ENCODE measurements around the gene CDH4. TPM values are rescaled to one million over a fixed set of nuclear protein-coding genes. Genes with fewer than 3 reads are reported as not detected.

Gene CDH4
- total RNA-seq, 1 experiment from 2014 or later, result not detected

GRCh38 chr20:61663521-61664425 lies 411.7 kb downstream of the CDH4 start:
- H3K27me3 Mint-ChIP-seq (ENCODE audit: insufficient read depth, unreplicated experiment), result peaks cover 45% of the 10 kb centered on the region
- intact Hi-C loops (cut with micrococcal nuclease; ENCODE audit: unreplicated experiment), result no loop called here
- no peaks in the 10 kb centered on the region for H3K9me3 Mint-ChIP-seq (ENCODE audit: unreplicated experiment)
- no peak overlapping the region for H3K27ac Mint-ChIP-seq (ENCODE audit: unreplicated experiment)
- ChIA-PET CTCF (no interaction called here), POLR2A (no interaction called here)
- H3K27me3 ChIP-seq (replicated peaks; ENCODE audit: control insufficient read depth, insufficient read depth, low read length), result peaks cover 7% of the 10 kb centered on the region
- H3K36me3 ChIP-seq (ENCODE audit: control insufficient read depth, insufficient read depth, low read length), result no peaks in the 10 kb centered on the region
- TF ChIP-seq CTCF (IDR thresholded peaks at IDR 0.05; ENCODE audit: insufficient read depth in 1 of 2, low read depth in 1 of 2, low read length in 1 of 2, severe bottlenecking in 1 of 2, unreplicated experiment in 1 of 2), result no peak
- H3K4me3 Mint-ChIP-seq (ENCODE audit: unreplicated experiment), result no peak overlapping the region
- H3K4me1 Mint-ChIP-seq (ENCODE audit: low read depth, unreplicated experiment), result no peaks in the 10 kb centered on the region
- H3K4me1 ChIP-seq, result no peaks in the 10 kb centered on the region
- no peak for DNase-seq
- H3K36me3 Mint-ChIP-seq (ENCODE audit: insufficient read depth, unreplicated experiment), result no peaks in the 10 kb centered on the region
- H3K4me3 ChIP-seq (ENCODE audit: low read depth, low read length), result no peak overlapping the region
- BruUV-seq (replicated peaks), result no TSS peak
- H3K9me3 ChIP-seq, result no peaks in the 10 kb centered on the region

DNA sequence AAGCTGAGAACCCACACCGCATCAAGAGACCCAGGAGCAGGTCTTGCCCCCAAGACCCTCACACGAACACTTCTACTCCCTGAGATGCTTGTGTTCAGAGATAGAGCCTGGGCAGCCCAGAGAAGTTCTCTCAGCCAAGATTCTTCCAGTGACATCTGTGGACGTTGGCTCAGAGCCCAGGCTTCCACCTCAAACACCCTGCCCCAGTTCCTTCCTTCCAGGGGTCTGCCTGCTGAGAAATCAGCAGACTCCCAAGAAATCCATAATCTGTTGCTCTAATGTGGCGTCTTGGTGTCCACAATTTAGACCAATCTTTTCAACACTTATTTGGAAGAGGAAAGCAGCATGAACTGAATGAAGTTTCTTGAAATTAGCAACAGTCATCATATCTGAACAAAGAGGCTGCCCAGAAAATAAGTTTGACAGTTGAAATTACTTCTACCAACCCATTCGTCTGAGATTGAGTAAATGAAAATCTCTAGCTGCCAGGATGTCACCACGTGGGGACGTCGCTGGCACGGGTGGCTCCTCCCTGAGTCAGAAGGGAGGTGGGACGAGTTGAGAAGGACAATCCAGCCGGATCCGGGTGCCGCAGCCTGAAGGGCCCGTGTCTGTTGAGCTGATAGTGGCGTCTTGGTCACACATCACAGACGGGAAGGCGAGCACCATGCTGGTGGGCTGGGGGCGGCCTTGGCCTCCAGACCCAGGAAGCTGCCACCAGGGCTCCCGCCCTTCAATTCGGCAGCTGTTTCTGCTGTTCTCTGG lies 412.7 kb downstream of the CDH4 start:
- H3K4me3 ChIP-seq (ENCODE audit: low read depth, low read length), result no peak overlapping the region
- POLR2A ChIA-PET, result no interaction called here
- H3K36me3 ChIP-seq (ENCODE audit: control insufficient read depth, insufficient read depth, low read length), result no peaks in the 10 kb centered on the region
- no peak for TF ChIP-seq CTCF (IDR thresholded peaks at IDR 0.05; ENCODE audit: insufficient read depth in 1 of 2, low read depth in 1 of 2, low read length in 1 of 2, severe bottlenecking in 1 of 2, unreplicated experiment in 1 of 2)
- no peak overlapping the region for H3K27ac Mint-ChIP-seq (ENCODE audit: unreplicated experiment)
- no peaks in the 10 kb centered on the region for H3K36me3 Mint-ChIP-seq (ENCODE audit: insufficient read depth, unreplicated experiment)
- no peaks in the 10 kb centered on the region for H3K9me3 ChIP-seq
- H3K27me3 Mint-ChIP-seq (ENCODE audit: insufficient read depth, unreplicated experiment), result peaks cover 44% of the 10 kb centered on the region
- H3K4me1 Mint-ChIP-seq (ENCODE audit: low read depth, unreplicated experiment), result no peaks in the 10 kb centered on the region
- H3K9me3 Mint-ChIP-seq (ENCODE audit: unreplicated experiment), result no peaks in the 10 kb centered on the region
- H3K4me3 Mint-ChIP-seq (ENCODE audit: unreplicated experiment), result no peak overlapping the region
- intact Hi-C loops (cut with micrococcal nuclease; ENCODE audit: unreplicated experiment), result no loop called here
- peaks cover 7% of the 10 kb centered on the region for H3K27me3 ChIP-seq (replicated peaks; ENCODE audit: control insufficient read depth, insufficient read depth, low read length)
- no TSS peak for BruUV-seq (replicated peaks)
- DNase-seq, result no peak
- CTCF ChIA-PET, result no interaction called here
- H3K4me1 ChIP-seq, result no peaks in the 10 kb centered on the region

- no peak overlapping the region for H3K4me3 ChIP-seq (ENCODE audit: low read depth, low read length)
- Mint-ChIP-seq H3K4me1 (ENCODE audit: low read depth, unreplicated experiment) (no peaks in the 10 kb centered on the region), H3K9me3 (ENCODE audit: unreplicated experiment) (no peaks in the 10 kb centered on the region), H3K36me3 (ENCODE audit: insufficient read depth, unreplicated experiment) (no peaks in the 10 kb centered on the region), H3K4me3 (ENCODE audit: unreplicated experiment) (no peak overlapping the region), H3K27me3 (ENCODE audit: insufficient read depth, unreplicated experiment) (peaks cover 45% of the 10 kb centered on the region), H3K27ac (ENCODE audit: unreplicated experiment) (no peak overlapping the region)
- CTCF ChIA-PET, result no interaction called here
- POLR2A ChIA-PET, result no interaction called here
- intact Hi-C loops (cut with micrococcal nuclease; ENCODE audit: unreplicated experiment), result no loop called here
- H3K27me3 ChIP-seq (replicated peaks; ENCODE audit: control insufficient read depth, insufficient read depth, low read length), result peaks cover 7% of the 10 kb centered on the region
- H3K4me1 ChIP-seq, result no peaks in the 10 kb centered on the region
- TF ChIP-seq CTCF (IDR thresholded peaks at IDR 0.05; ENCODE audit: insufficient read depth in 1 of 2, low read depth in 1 of 2, low read length in 1 of 2, severe bottlenecking in 1 of 2, unreplicated experiment in 1 of 2), result no peak
- BruUV-seq (replicated peaks), result no TSS peak
- no peaks in the 10 kb centered on the region for H3K36me3 ChIP-seq (ENCODE audit: control insufficient read depth, insufficient read depth, low read length)
- no peaks in the 10 kb centered on the region for H3K9me3 ChIP-seq
- no peak for DNase-seq
Observed at GRCh38 chr20:61665528-61666470, 413.7 kb downstream of the CDH4 start.
